ENCODE measurements around the gene POLA1. TPM values are rescaled to one million over a fixed set of nuclear protein-coding genes. Genes with fewer than 3 reads are reported as not detected.

The POLA1 gene
- total and polyA plus RNA-seq, 3 donors from 2014 or later: 5.4 to 15.7 (median 15.0) TPM

- no peaks in the 10 kb centered on the region for H3K27me3 ChIP-seq
- TF ChIP-seq, protein P1, sequence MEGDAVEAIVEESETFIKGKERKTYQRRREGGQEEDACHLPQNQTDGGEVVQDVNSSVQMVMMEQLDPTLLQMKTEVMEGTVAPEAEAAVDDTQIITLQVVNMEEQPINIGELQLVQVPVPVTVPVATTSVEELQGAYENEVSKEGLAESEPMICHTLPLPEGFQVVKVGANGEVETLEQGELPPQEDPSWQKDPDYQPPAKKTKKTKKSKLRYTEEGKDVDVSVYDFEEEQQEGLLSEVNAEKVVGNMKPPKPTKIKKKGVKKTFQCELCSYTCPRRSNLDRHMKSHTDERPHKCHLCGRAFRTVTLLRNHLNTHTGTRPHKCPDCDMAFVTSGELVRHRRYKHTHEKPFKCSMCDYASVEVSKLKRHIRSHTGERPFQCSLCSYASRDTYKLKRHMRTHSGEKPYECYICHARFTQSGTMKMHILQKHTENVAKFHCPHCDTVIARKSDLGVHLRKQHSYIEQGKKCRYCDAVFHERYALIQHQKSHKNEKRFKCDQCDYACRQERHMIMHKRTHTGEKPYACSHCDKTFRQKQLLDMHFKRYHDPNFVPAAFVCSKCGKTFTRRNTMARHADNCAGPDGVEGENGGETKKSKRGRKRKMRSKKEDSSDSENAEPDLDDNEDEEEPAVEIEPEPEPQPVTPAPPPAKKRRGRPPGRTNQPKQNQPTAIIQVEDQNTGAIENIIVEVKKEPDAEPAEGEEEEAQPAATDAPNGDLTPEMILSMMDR (IDR thresholded peaks at IDR 0.05): no peak
- no peak for TF ChIP-seq POLR2A (IDR thresholded peaks at IDR 0.05)
- 43 to 56% methylated on average over 1 of the region's 1 CpG for WGBS, 2 donors
- no peak overlapping the region for H3K27ac ChIP-seq
- H3K4me3 ChIP-seq: no peak overlapping the region
- no peaks in the 10 kb centered on the region for H3K9me3 ChIP-seq
- H3K36me3 ChIP-seq (ENCODE audit: low read depth, missing control alignments): no peaks in the 10 kb centered on the region
- no peak for DNase-seq
- intact Hi-C loops (cut with DNase I; ENCODE audit: low total_unique reads): no loop called here
- no peaks in the 10 kb centered on the region for H3K4me1 ChIP-seq
Observed at GRCh38 chrX:24659106-24659505, 34.6 kb upstream of the POLA1 start.

DNA sequence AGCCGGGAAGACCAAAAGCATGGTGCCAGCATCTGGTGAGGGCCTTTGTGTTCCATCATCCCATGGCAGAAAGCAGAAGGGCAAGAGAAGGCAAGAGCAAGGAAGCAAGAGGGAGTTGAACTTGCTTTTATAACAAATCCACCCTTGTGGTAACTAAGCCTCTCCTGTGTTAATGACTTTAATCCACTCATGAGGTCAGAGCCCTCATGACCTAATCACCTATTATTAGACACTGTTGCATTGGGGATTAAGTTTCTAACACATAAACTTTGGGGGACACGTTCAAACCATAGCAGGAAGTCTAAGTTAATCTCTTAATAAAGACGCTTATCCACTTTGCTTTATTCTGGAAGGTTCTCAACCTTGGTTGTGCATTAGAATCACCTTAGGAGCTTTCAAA, 34.1 kb upstream of the POLA1 start:
- H3K9me3 ChIP-seq: no peaks in the 10 kb centered on the region
- 78 to 87% methylated on average over 3 of the region's 3 CpGs for WGBS, 2 donors
- H3K4me1 ChIP-seq: no peaks in the 10 kb centered on the region
- DNase-seq: no peak
- TF ChIP-seq POLR2A (IDR thresholded peaks at IDR 0.05): no peak
- TF ChIP-seq, protein P1 (IDR thresholded peaks at IDR 0.05): no peak
- no peak overlapping the region for H3K27ac ChIP-seq
- H3K36me3 ChIP-seq (ENCODE audit: low read depth, missing control alignments): no peaks in the 10 kb centered on the region
- intact Hi-C loops (cut with DNase I; ENCODE audit: low total_unique reads): no loop called here
- no peak overlapping the region for H3K4me3 ChIP-seq
- H3K27me3 ChIP-seq: no peaks in the 10 kb centered on the region

- no peaks in the 10 kb centered on the region for H3K27me3 ChIP-seq
- no peak overlapping the region for H3K27ac ChIP-seq
- intact Hi-C loops (cut with DNase I; ENCODE audit: low total_unique reads): no loop called here
- H3K4me1 ChIP-seq: no peaks in the 10 kb centered on the region
- no peaks in the 10 kb centered on the region for H3K9me3 ChIP-seq
- H3K36me3 ChIP-seq (ENCODE audit: low read depth, missing control alignments): no peaks in the 10 kb centered on the region
- TF ChIP-seq, protein P1 (IDR thresholded peaks at IDR 0.05): no peak
- TF ChIP-seq POLR2A (IDR thresholded peaks at IDR 0.05): no peak
- no peak for DNase-seq
- H3K4me3 ChIP-seq: no peak overlapping the region
Observed at GRCh38 chrX:24661292-24661691, 32.4 kb upstream of the POLA1 start.

GRCh38 chrX:24662352-24662751, 31.4 kb upstream of the POLA1 start:
- WGBS, 2 donors: 26 to 67% methylated on average over 3 to 4 of the region's 4 CpGs
- Histone ChIP-seq H3K9me3 (no peaks in the 10 kb centered on the region), H3K36me3 (ENCODE audit: low read depth, missing control alignments) (no peaks in the 10 kb centered on the region), H3K4me3 (no peak overlapping the region), H3K27ac (peak overlapping the region in 1 of 2 donors; percentile 18), H3K4me1 (no peaks in the 10 kb centered on the region), H3K27me3 (no peaks in the 10 kb centered on the region)
- TF ChIP-seq POLR2A (IDR thresholded peaks at IDR 0.05): no peak
- TF ChIP-seq, protein P1 (IDR thresholded peaks at IDR 0.05): no peak
- DNase-seq: peak; percentile 85
- intact Hi-C loops (cut with DNase I; ENCODE audit: low total_unique reads): no loop called here

DNA sequence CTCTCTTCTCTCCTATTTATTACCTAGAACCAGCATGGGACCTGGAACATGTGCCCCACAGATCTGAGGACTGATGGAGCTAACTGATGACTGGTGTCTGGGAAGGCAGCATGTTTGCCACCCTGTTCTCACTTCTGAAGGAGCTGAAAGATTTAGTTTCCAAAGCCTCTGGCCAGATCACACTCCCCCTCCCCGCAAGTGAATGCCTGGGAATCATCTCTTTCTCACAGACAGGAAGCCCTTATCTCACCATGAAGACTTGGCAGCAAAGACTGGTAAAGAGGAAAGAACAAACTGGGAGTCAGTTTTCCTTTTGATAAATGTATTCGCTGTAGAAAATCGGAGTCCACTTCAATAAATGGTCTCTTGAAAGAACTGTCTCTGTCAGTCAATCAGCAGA, 25.6 kb upstream of the POLA1 start:
- H3K9me3 ChIP-seq: no peaks in the 10 kb centered on the region
- H3K4me3 ChIP-seq: no peak overlapping the region
- H3K4me1 ChIP-seq: no peaks in the 10 kb centered on the region
- no peaks in the 10 kb centered on the region for H3K27me3 ChIP-seq
- H3K27ac ChIP-seq: no peak overlapping the region
- WGBS, 2 donors: 33 to 60% methylated on average over 3 of the region's 3 CpGs
- H3K36me3 ChIP-seq (ENCODE audit: low read depth, missing control alignments): no peaks in the 10 kb centered on the region
- TF ChIP-seq, protein P1 (IDR thresholded peaks at IDR 0.05): no peak
- TF ChIP-seq POLR2A (IDR thresholded peaks at IDR 0.05): no peak
- intact Hi-C loops (cut with DNase I; ENCODE audit: low total_unique reads): no loop called here
- peak; percentile 55 for DNase-seq

Measured in testis (tissue), 3 donors.